Right lobe of liver (tissue), 4 donors: Measurements from ENCODE around the gene CCDC180.

Source experiments
- POLR2A ChIP-seq: fragments of 450-650 bp; IDR thresholded peaks from one replicate; pipeline ENCODE4 v1.6.1; 2017; ENCODE audit warnings: antibody characterized with exemption, mild to moderate bottlenecking
- TF ChIP-seq, protein P1 (sequence below), 4 donors: fragments of 200-600 bp in 3 of 4; fragments of 450-650 bp in 1 of 4; IDR thresholded peaks; one replicate each; pipeline versions ENCODE4 v1.5.1 to v1.8.0; 2016 to 2022; ENCODE audit warnings: antibody characterized with exemption in 4 of 4, mild to moderate bottlenecking in 2 of 4
- donor health status: DM: no; HTN: no; CAD: no.
- donor health status: DM: no; HTN: no; CAD: no.
- donor health status: DM: no; HTN: yes; CAD: no.

DNA sequence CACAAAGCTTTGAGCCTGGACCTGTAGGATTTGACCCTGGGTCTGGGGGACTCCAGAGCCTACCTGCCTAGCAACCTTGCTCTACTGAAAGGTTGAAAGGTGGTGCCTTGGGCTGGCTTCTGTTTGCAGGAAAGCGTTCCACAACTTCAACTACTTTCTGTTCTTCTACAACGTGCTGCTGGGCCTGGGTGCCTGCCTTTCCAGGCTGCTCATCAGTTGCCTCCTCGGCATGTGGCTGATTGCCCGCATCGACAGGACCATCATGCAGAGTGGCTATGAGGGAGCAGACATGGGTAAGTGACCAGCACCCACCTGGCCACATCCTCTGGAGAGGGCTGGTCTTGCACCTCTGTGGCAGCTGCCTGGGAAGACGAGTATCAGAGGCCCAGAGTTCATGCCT lies 13.6 kb upstream of the CCDC180 start:
- TF ChIP-seq, protein P1, sequence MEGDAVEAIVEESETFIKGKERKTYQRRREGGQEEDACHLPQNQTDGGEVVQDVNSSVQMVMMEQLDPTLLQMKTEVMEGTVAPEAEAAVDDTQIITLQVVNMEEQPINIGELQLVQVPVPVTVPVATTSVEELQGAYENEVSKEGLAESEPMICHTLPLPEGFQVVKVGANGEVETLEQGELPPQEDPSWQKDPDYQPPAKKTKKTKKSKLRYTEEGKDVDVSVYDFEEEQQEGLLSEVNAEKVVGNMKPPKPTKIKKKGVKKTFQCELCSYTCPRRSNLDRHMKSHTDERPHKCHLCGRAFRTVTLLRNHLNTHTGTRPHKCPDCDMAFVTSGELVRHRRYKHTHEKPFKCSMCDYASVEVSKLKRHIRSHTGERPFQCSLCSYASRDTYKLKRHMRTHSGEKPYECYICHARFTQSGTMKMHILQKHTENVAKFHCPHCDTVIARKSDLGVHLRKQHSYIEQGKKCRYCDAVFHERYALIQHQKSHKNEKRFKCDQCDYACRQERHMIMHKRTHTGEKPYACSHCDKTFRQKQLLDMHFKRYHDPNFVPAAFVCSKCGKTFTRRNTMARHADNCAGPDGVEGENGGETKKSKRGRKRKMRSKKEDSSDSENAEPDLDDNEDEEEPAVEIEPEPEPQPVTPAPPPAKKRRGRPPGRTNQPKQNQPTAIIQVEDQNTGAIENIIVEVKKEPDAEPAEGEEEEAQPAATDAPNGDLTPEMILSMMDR (IDR thresholded peaks at IDR 0.05), result no peak
- TF ChIP-seq POLR2A, result no peak
